ENCODE results near the gene ADGRG6. TPM values are rescaled to one million over a fixed set of nuclear protein-coding genes. Genes with fewer than 3 reads are reported as not detected.

The ADGRG6 gene
- total RNA-seq, 1 experiment from 2014 or later, result 0.49 TPM

DNA sequence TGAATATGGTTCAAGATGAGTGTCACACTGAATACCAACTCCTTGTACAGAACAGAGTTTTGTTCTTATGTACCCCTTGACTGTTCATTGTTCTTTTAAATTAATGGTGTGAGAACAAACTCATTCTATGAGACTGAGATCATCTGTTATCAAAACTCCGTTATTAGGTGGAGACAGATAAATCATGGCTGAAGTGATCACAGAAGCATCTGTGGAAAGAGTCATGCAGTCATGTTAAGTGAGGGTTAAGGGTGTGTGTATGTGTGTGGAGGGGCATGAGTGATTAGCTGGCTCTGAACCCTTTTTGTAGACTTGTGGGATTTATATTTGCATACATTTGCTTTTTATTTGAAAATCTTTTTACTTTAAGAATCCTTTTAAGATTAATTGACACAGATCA lies 24.7 kb downstream of the ADGRG6 start:
- Histone ChIP-seq H3K9me3 (ENCODE audit: low read depth, low read length, poor library complexity, severe bottlenecking) (no peaks in the 10 kb centered on the region), H3K36me3 (ENCODE audit: insufficient read depth, low read length, poor library complexity, severe bottlenecking) (no peaks in the 10 kb centered on the region), H3K27ac (ENCODE audit: low read depth, low read length, poor library complexity, severe bottlenecking) (no peak overlapping the region), H3K4me1 (ENCODE audit: insufficient read depth, low read length, poor library complexity, severe bottlenecking) (no peaks in the 10 kb centered on the region), H3K27me3 (replicated peaks; ENCODE audit: insufficient read depth, low read depth, low read length, poor library complexity) (no peaks in the 10 kb centered on the region), H3K4me3 (ENCODE audit: low read depth, low read length, poor library complexity, severe bottlenecking) (no peak overlapping the region)
- intact Hi-C loops (cut with micrococcal nuclease; ENCODE audit: unreplicated experiment), result no loop called here
- no TSS peak for BruUV-seq (replicated peaks)
- TF ChIP-seq, protein P1, sequence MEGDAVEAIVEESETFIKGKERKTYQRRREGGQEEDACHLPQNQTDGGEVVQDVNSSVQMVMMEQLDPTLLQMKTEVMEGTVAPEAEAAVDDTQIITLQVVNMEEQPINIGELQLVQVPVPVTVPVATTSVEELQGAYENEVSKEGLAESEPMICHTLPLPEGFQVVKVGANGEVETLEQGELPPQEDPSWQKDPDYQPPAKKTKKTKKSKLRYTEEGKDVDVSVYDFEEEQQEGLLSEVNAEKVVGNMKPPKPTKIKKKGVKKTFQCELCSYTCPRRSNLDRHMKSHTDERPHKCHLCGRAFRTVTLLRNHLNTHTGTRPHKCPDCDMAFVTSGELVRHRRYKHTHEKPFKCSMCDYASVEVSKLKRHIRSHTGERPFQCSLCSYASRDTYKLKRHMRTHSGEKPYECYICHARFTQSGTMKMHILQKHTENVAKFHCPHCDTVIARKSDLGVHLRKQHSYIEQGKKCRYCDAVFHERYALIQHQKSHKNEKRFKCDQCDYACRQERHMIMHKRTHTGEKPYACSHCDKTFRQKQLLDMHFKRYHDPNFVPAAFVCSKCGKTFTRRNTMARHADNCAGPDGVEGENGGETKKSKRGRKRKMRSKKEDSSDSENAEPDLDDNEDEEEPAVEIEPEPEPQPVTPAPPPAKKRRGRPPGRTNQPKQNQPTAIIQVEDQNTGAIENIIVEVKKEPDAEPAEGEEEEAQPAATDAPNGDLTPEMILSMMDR (conservative IDR thresholded peaks at IDR 0.05; ENCODE audit: low read depth, low read length), result no peak
- no peak for TF ChIP-seq EZH2 (IDR thresholded peaks at IDR 0.05; ENCODE audit: borderline replicate concordance, low read depth, low read length, poor library complexity, severe bottlenecking)
- ChIA-PET CTCF (no interaction called here), POLR2A (ENCODE audit: low non-redundant PET) (no interaction called here)
- DNase-seq (ENCODE audit: low spot score), result no peak

DNA sequence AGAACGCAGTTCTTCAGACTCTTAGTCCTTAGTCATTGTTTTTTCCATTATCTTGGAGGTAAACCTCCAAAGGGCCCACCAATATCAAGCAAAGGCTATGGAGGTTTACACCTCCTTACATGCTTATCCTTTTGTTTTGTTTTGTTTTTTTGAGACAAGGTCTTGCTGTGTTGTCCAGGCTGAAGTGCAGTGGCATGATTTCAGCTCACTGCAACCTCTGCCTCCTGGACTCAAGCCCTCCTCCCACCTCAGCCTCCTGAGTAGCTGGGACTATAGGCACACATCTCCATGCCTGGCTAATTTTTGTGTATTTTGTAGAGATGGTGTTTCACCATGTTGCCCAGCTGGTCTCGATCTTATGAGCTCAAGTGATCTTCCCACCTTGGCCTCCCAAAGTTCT lies 26.3 kb downstream of the ADGRG6 start:
- H3K27me3 ChIP-seq (replicated peaks; ENCODE audit: insufficient read depth, low read depth, low read length, poor library complexity), result no peaks in the 10 kb centered on the region
- CTCF ChIA-PET, result no interaction called here
- BruUV-seq (replicated peaks), result no TSS peak
- H3K9me3 ChIP-seq (ENCODE audit: low read depth, low read length, poor library complexity, severe bottlenecking), result no peaks in the 10 kb centered on the region
- H3K27ac ChIP-seq (ENCODE audit: low read depth, low read length, poor library complexity, severe bottlenecking), result no peak overlapping the region
- H3K4me3 ChIP-seq (ENCODE audit: low read depth, low read length, poor library complexity, severe bottlenecking), result no peak overlapping the region
- intact Hi-C loops (cut with micrococcal nuclease; ENCODE audit: unreplicated experiment), result no loop called here
- no peaks in the 10 kb centered on the region for H3K36me3 ChIP-seq (ENCODE audit: insufficient read depth, low read length, poor library complexity, severe bottlenecking)
- POLR2A ChIA-PET (ENCODE audit: low non-redundant PET), result no interaction called here
- H3K4me1 ChIP-seq (ENCODE audit: insufficient read depth, low read length, poor library complexity, severe bottlenecking), result no peaks in the 10 kb centered on the region
- no peak for DNase-seq (ENCODE audit: low spot score)
- no peak for TF ChIP-seq EZH2 (IDR thresholded peaks at IDR 0.05; ENCODE audit: borderline replicate concordance, low read depth, low read length, poor library complexity, severe bottlenecking)
- TF ChIP-seq, protein P1 (conservative IDR thresholded peaks at IDR 0.05; ENCODE audit: low read depth, low read length), result no peak

GRCh38 chr6:142329486-142330113 lies 27.8 kb downstream of the ADGRG6 start:
- ChIA-PET POLR2A (ENCODE audit: low non-redundant PET) (no interaction called here), CTCF (no interaction called here)
- DNase-seq (ENCODE audit: low spot score), result no peak
- Histone ChIP-seq H3K4me1 (ENCODE audit: insufficient read depth, low read length, poor library complexity, severe bottlenecking) (no peaks in the 10 kb centered on the region), H3K9me3 (ENCODE audit: low read depth, low read length, poor library complexity, severe bottlenecking) (no peaks in the 10 kb centered on the region), H3K27me3 (replicated peaks; ENCODE audit: insufficient read depth, low read depth, low read length, poor library complexity) (no peaks in the 10 kb centered on the region), H3K27ac (ENCODE audit: low read depth, low read length, poor library complexity, severe bottlenecking) (no peak overlapping the region), H3K36me3 (ENCODE audit: insufficient read depth, low read length, poor library complexity, severe bottlenecking) (no peaks in the 10 kb centered on the region), H3K4me3 (ENCODE audit: low read depth, low read length, poor library complexity, severe bottlenecking) (no peak overlapping the region)
- BruUV-seq (replicated peaks), result no TSS peak
- intact Hi-C loops (cut with micrococcal nuclease; ENCODE audit: unreplicated experiment), result no loop called here
- no peak for TF ChIP-seq EZH2 (IDR thresholded peaks at IDR 0.05; ENCODE audit: borderline replicate concordance, low read depth, low read length, poor library complexity, severe bottlenecking)
- TF ChIP-seq, protein P1 (conservative IDR thresholded peaks at IDR 0.05; ENCODE audit: low read depth, low read length), result no peak

All from A673 (cell line).